GM19099 (cell line): ENCODE measurements around the gene CELF2.

Experiments used
- POLR2A ChIP-seq: IDR thresholded peaks from 3 replicates; pipeline ENCODE4 v1.6.1; 2011; ENCODE audit warnings: low read depth; ENCODE audit not compliant: insufficient read length; ENCODE audit errors: extremely low read depth

The CELF2 gene

DNA sequence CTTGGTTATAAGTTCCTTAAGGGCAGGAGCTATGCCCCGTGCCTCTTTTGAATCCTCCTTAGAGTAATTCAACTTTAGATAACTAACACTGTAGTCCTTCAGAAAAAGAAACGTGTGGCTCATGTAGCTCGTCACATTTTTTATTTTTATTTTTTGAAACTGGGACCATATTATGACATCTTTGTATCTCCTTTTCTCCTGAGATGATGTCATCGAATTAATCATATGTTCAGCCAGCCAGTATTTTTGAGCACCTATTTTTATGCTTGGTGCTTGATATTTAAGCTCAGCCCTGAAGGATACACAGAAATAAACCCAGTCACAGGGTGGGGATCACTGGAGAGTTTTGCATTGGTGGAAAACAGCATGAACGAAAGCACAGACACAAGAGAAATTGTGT, 22.6 kb upstream of the CELF2 start:
- TF ChIP-seq POLR2A = no peak

DNA sequence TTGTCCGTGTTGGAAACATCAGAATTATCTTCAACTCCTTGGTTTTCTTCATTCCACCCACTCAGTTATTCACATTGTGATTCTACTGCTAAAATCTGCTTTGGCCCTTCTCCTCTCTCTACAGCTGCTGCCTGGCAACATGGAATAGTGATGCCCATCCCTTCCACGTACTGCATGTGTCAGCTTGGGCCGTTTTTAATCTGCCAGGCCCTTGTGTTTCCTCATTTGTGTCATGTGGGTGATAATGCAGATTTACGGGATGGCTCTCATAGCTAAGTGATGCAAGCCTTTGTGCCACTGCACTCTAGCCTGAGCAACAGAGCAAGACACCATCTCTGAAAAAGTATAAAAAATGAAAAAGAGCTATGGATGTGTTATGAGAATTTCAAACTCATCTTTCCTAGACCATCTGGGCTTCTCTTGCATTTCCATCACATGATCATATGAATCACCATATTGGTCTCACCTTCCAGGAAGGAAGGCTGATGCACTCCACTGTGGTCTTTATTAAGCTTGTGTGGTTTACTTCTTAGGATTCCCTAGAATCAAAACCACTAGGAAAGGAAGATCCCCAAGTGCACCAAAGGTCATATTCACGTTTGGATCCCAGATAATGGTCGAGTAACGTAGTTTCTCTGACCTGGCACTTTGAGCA, 20.6 kb upstream of the CELF2 start:
- no peak for TF ChIP-seq POLR2A

DNA sequence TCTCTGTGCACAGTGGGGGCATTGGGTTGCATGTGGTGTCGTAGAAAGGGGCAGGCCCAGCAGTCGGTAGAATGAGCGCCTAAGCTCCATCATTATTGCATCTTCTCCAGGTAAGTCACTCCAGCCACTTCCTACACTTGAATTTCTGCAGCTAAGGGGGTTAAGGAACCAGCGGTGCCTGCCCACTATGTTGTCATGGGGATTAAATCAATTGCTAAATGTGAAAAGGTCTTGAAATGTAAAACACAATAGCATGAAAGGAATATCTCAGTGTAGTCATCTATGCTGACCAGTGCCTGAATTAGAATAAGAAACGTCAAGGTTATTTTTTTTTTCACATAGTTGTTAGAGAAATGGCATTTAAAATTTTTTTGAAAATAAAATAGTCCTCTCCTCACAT, 15.2 kb upstream of the CELF2 start:
- no peak for TF ChIP-seq POLR2A

DNA sequence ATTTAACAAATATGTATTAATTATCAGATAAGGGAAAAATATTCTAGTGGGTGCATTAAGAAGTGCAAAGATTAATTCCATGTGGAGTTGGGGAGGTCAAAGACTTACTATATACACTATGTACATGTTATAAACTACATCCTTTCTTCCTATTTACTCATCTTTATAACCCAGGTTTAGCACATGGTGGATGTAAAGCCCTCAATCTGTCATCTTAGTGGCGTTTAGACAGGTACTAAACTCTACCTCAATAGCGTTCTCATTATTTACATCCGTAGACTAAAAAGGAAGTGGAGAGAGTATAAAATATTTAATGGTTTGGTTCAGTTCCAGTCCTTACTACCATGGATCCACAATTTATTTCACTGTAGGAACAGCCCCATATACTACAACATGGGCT, 14.8 kb upstream of the CELF2 start:
- no peak for TF ChIP-seq POLR2A

DNA sequence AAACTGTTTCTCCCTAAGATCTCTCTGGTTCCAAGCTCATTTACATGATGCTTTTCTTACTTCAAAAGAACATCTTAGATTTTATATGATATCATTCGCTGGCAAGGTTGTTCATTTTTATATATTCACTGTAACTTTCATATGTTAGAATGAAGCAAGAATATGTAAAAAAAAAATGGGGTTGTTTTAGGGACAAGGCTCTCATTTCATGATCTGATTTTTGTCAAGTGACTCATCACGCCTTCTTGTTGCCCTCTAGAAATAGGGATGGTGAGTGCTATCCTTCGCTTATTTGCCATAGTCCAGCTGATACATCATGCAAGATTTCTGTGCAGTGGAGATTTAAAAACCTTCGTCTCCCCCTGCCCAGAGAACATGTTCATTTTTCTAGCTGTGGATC, 14.0 kb upstream of the CELF2 start:
- TF ChIP-seq POLR2A = no peak

DNA sequence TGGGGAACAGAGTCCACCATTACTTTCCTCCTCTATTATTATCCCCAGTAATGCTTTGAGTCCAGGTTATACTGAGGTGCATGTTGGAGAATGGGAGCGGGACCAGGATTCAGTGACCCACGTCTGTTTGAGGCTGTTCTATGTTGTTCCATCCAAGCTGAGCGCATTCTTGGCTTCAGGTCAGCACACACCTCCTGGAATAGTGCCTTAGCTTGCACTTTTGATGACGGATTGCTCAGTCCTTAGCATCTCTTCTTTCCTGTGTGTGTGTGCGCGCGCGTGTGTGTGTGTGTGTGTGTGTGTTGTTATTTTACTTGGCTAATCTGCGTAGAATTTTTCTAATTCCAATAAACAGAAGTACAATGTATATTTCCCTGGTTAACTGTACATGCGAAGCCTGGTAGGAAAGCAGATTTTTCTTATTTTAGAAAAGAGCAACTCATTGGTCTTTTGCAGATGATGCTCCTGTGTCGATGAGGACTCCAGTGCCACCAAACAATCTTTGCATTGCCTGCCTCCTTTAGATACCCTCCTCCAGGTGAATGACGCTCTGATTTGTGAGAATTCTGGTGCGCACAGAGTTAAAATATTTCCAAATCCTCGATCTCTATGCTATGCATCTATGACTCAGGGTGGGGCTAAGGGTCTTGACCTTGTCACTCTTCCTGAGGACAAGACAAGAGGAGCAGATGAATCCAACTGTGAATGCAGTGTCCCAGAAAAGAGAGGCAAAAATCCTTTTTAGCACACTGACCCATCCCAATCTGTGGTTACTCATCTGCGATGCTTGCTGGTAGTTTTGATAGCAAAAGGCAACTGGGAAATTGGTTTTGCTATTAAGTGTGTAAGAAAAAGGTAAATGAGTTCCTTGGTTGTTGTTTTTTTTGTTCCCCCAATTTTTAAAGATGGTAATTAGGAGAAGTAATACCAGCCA, 13.3 kb upstream of the CELF2 start:
- TF ChIP-seq POLR2A = no peak

DNA sequence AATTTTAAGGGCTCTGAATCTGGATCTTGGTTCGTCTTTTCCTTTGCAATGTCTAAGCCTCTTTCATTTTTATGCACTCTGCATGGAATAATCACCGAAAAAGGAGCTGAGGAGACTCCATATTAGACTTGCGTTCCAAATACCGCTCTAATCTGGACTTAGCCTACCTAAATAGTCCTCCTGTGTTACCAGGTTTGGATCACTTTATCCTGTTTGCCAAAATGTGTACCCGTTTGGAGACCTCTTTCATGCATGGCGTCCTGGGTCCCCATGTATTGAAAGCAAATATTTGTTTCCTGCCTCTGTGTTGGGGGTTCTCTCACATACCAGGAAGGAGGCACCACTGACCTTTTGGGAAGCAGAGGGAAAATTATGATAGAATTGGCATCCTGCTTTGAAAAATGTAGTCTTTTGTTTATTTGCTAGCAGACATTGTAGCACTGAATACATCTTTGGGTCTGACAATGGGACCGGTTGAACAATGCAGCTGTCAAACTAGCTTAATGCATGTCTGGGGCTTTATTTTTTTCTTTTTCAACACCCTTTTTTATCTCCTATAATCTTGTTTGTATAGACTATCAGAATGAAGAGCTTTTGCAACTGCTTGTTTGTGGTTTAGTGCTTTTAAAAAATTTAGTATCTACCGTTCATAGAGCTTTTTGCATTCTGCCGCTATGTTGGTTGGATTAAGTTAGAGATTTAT, 11.8 kb upstream of the CELF2 start:
- no peak for TF ChIP-seq POLR2A

DNA sequence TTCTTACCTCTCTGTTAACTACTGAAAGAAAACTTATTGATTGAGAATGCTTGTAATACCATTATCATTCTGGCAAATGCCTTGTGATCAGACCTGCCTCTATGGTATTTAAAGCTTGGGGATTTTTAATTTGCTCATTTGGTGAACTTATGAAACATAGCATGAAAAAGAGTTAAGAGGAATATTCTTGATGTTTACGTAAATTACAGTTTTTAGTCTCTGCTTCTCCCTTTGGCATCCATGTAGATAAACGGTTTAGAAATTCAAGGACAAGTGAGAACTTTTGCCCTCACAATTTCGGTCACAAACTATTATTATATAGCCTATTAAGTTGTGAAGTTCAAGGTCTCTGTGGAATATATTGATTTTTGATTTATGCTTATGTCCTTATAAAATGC, 11.2 kb upstream of the CELF2 start:
- TF ChIP-seq POLR2A = no peak

DNA sequence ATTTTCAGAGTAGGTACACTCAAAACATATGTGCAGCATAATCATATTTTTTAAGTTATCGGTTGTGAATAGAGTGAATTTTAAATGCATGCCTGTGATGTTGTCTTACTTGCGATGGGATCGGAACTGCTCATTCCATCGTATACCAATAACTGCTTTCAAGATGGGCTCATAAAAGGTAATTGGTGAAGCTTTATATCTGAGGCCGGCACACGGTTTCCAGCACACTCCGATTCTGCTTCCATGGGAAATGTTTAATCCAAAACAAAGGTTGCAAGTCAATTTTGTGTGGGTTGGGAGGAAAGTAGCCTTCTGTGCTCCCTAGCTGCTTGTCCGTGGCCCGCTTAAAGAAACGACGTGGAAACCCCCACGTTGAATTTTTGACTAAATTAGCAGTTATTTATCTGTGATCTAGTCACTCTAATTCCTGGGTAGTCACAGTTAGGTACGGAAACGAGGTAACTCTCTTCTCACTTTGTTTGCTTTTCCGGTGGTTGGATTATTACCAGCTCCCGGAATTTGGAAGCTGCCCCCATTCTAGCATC, 10.1 kb upstream of the CELF2 start:
- no peak for TF ChIP-seq POLR2A

DNA sequence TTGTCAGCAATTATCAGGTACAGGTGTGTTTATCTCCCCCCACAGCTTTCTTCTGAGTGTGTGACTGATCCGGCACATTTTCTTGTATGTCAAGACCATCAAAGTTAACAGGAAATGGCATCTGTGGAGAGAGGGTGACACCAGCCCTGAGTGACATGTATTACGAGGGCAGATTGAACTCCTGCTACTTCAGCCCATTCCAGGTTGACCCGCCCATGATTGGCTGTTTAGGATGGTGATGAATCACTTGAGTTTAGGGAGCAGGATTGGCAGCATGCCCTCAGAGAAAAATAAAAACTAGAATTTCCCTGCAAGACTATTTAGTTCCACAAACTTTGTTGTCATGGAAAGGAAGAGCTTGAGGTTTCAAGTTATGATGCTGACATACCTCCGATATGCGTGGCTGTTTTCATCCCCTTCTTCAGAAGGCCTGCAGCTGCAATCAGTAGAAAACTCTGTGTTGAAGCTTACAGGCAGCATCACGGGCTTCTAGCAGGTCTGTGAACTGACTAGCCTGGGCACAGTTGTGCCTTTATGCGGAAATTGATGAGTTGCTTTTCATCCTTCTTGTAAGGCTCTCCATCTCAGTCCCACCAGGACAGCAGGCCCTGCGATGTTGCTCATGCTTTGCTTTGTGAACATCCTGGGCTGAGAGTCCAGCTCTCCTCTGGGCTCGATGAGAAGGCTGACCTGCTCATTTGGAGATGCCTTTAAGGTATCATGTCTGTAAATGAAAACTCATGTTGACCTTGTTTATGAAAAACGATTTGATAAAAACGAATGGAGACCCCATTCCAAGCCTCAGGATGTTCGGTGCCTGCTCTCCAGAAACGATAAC, 8.0 kb upstream of the CELF2 start:
- TF ChIP-seq POLR2A = no peak

DNA sequence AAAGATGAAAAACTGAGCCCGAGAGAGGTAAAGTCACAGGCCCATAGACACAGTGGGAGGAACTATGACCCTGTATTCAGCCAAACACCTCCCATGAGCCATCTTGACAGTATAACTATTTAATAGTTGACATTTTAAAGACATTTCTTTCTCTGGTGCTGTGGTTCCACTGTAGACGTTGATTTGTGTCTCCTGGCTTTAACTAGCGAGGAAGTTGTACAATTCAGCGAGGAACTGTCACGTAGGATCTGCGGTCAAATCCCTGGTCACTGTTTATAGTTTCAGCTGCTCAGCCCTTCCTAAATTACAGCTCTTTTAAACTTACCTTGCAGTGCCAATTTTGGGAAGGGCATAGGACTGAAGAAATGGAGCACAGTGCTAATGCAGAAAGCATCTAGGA, 7.1 kb upstream of the CELF2 start:
- no peak for TF ChIP-seq POLR2A

DNA sequence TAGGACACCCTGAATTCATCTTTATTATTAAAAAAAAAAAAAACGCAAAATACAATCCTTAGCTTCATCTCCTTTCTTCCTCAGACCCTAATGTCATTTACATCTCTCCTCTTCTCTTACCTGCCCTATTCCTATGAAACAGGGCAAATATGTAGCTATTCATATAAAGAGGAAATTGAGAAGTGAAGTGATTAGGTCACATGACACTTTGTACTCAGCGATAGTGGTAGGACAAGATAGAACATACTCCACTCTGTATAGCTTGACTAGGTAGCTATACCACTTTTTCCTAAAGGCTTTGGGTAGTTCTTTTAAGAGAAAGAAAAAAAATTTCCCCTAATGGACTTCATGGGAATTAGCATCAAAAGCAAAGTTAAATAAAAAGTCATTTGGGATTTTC, 6.2 kb upstream of the CELF2 start:
- TF ChIP-seq POLR2A = no peak

DNA sequence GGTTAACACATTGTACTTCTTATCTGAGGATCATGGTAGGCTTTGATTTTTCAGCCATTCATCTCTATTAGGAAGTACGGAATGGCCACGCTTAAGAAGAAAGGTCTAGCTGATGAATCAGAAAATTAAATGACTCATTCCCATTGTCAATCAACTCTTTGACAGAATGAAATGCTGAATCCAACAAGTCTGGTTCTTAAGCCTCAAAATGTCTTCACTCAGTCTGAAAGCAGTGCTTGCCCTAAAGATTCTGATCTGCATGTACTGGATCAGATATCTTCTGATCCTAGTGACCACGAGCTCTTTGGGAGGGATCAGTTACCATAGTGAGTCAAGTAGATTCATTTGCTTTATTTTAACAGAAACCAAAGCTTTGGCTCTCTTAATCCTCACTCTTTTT, 5.7 kb upstream of the CELF2 start:
- TF ChIP-seq POLR2A = no peak

DNA sequence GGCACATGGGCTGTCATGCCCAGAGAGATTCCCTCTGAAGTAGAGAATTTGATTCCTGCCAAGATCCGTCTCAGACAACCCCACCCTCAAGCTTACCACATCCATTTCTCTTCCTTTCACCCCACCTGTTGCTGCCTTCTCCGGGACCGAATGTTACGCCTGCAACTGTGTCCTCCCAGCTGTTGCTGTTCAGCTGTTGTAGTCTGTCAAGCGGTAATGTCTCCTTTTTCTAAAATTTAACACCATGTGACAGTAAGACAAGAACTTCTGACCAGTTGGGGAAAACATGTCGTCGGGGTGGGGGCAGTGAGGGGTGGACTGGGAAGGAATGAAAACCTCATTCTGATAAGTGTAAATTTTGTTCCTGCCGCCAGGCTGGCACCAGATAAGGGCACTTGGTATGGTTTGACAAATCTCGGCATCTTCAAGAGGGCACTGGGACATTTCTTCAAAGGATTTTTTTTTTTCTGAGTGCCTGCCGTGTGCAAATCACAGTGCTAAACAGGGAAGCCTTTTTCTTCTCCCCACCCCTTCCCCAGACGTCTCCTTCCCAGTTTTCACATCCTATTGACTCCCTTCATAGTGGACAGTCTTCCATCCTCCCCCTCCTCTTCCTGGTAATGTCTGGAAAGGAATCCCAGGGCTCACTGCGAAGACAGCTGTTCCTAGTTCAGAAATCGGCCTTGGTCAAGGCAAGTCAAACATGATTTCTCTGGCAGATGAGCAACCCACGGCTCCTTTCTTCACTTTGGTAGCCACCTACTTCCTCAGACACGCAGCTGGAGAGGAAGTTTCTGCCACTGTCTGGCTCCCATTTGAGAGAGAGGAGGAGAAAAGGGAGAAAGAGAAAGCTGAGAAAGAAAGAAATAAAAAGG, 5.0 kb upstream of the CELF2 start:
- no peak for TF ChIP-seq POLR2A
